Ectodermal cell (in vitro differentiated cells): ENCODE results near the gene ADAMTS12.
"Not testable (repeated sequence)": the region's sequence is repeated elsewhere in the genome, so short reads cannot be mapped to it uniquely, and the experiment has no call there.

Experiments used
- H3K27ac ChIP-seq: 2 replicates; pipeline ENCODE4 v1.7.0; 2013; ENCODE audit warnings: mild to moderate bottlenecking, low read depth, low read length; ENCODE audit not compliant: insufficient read depth, poor library complexity, severe bottlenecking
- H3K27me3 ChIP-seq: 2 replicates; pipeline ENCODE4 v1.7.0; 2013; ENCODE audit warnings: mild to moderate bottlenecking, low read length; ENCODE audit not compliant: insufficient read depth, control insufficient read depth, poor library complexity, severe bottlenecking
- H3K36me3 ChIP-seq: one replicate; pipeline ENCODE4 v1.7.0; 2013; ENCODE audit warnings: low read length; ENCODE audit not compliant: control insufficient read depth, insufficient read depth
- H3K4me1 ChIP-seq: one replicate; pipeline ENCODE4 v1.7.0; 2013; ENCODE audit warnings: low read length; ENCODE audit not compliant: control insufficient read depth, insufficient read depth
- H3K4me3 ChIP-seq: 2 replicates; pipeline ENCODE4 v1.7.0; 2013; ENCODE audit warnings: low read depth, low read length, control low read depth; ENCODE audit not compliant: insufficient read depth
- H3K9me3 ChIP-seq: 2 replicates; pipeline ENCODE4 v1.7.0; 2013; ENCODE audit warnings: mild to moderate bottlenecking, low read length, moderate library complexity; ENCODE audit not compliant: control insufficient read depth
- WGBS, 2 experiments: methylation state at CpG; one replicate each; pipeline ENCODE4 v1.1.7; 2013; ENCODE audit warnings: missing lambda C conversion rate in 2 of 2; 5-methylcytosine and 5-hydroxymethylcytosine counted together

ADAMTS12 gene

GRCh38 chr5:33531037-33531298 lies 360.8 kb downstream of the ADAMTS12 start:
- H3K9me3 ChIP-seq = peaks cover 2% of the 10 kb centered on the region
- peaks cover 6% of the 10 kb centered on the region for H3K4me1 ChIP-seq
- H3K27ac ChIP-seq = no peak overlapping the region
- no peaks in the 10 kb centered on the region for H3K27me3 ChIP-seq
- no peaks in the 10 kb centered on the region for H3K36me3 ChIP-seq
- WGBS, 2 experiments = 89 to 97% methylated on average over 3 of the region's 3 CpGs
- H3K4me3 ChIP-seq = no peak overlapping the region

GRCh38 chr5:33530183-33531036 lies 361.4 kb downstream of the ADAMTS12 start:
- Histone ChIP-seq H3K27me3 (no peaks in the 10 kb centered on the region), H3K27ac (no peak overlapping the region), H3K4me3 (no peak overlapping the region), H3K9me3 (peaks cover 2% of the 10 kb centered on the region), H3K36me3 (no peaks in the 10 kb centered on the region), H3K4me1 (peaks cover 6% of the 10 kb centered on the region)
- 90% methylated on average over 10 of the region's 10 CpGs for WGBS, 2 experiments

- no peaks in the 10 kb centered on the region for H3K27me3 ChIP-seq
- H3K36me3 ChIP-seq = no peaks in the 10 kb centered on the region
- WGBS, 2 experiments = 91 to 100% methylated on average over 1 to 2 of the region's 2 CpGs
- H3K9me3 ChIP-seq = peaks cover 2% of the 10 kb centered on the region
- H3K4me1 ChIP-seq = peaks cover 6% of the 10 kb centered on the region
- H3K27ac ChIP-seq = no peak overlapping the region
- H3K4me3 ChIP-seq = no peak overlapping the region
These were observed 364.1 kb downstream of the ADAMTS12 start for GRCh38 chr5:33527696-33528095.

- Histone ChIP-seq H3K36me3 (no peaks in the 10 kb centered on the region), H3K4me3 (no peak overlapping the region), H3K27me3 (no peaks in the 10 kb centered on the region), H3K27ac (no peak overlapping the region), H3K4me1 (peaks cover 6% of the 10 kb centered on the region), H3K9me3 (peaks cover 2% of the 10 kb centered on the region)
- 93 to 95% methylated on average over 4 of the region's 4 CpGs for WGBS, 2 experiments
These were observed 365.0 kb downstream of the ADAMTS12 start for GRCh38 chr5:33526755-33527154.

- H3K4me3 ChIP-seq = no peak overlapping the region
- no peaks in the 10 kb centered on the region for H3K27me3 ChIP-seq
- H3K27ac ChIP-seq = no peak overlapping the region
- H3K4me1 ChIP-seq = peaks cover 6% of the 10 kb centered on the region
- no peaks in the 10 kb centered on the region for H3K9me3 ChIP-seq
- 92 to 96% methylated on average over 2 of the region's 2 CpGs for WGBS, 2 experiments
- no peaks in the 10 kb centered on the region for H3K36me3 ChIP-seq
These were observed 367.3 kb downstream of the ADAMTS12 start for GRCh38 chr5:33524476-33524875.

- no peak overlapping the region for H3K4me3 ChIP-seq
- peaks cover 6% of the 10 kb centered on the region for H3K4me1 ChIP-seq
- H3K36me3 ChIP-seq = no peaks in the 10 kb centered on the region
- H3K9me3 ChIP-seq = no peaks in the 10 kb centered on the region
- no peak overlapping the region for H3K27ac ChIP-seq
- WGBS, 2 experiments = 93 to 98% methylated on average over 1 to 2 of the region's 2 CpGs
- no peaks in the 10 kb centered on the region for H3K27me3 ChIP-seq
These were observed 368.5 kb downstream of the ADAMTS12 start for GRCh38 chr5:33523208-33523771.

- Histone ChIP-seq H3K4me3 (no peak overlapping the region), H3K9me3 (no peaks in the 10 kb centered on the region), H3K36me3 (no peaks in the 10 kb centered on the region), H3K27me3 (no peaks in the 10 kb centered on the region), H3K4me1 (no peaks in the 10 kb centered on the region), H3K27ac (no peak overlapping the region)
- WGBS, 2 experiments = 88 to 95% methylated on average over 1 to 2 of the region's 2 CpGs
These were observed 375.4 kb downstream of the ADAMTS12 start for GRCh38 chr5:33516421-33516820.

GRCh38 chr5:33515366-33515765 lies 376.4 kb downstream of the ADAMTS12 start:
- H3K36me3 ChIP-seq, H3K9me3 ChIP-seq, H3K27ac ChIP-seq, H3K27me3 ChIP-seq, H3K4me3 ChIP-seq, H3K4me1 ChIP-seq: not testable (repeated sequence)
- WGBS, 2 experiments = 97 to 98% methylated on average over 31 to 32 of the region's 32 CpGs

- WGBS, 2 experiments = 92 to 95% methylated on average over 3 of the region's 3 CpGs
These were observed 378.2 kb downstream of the ADAMTS12 start for GRCh38 chr5:33513462-33514185.

GRCh38 chr5:33509036-33509435 lies 382.8 kb downstream of the ADAMTS12 start:
- Histone ChIP-seq H3K36me3 (no peaks in the 10 kb centered on the region), H3K4me1 (no peaks in the 10 kb centered on the region), H3K27ac (no peak overlapping the region), H3K27me3 (no peaks in the 10 kb centered on the region), H3K4me3 (no peak overlapping the region), H3K9me3 (no peaks in the 10 kb centered on the region)
- 100% methylated on average over 3 of the region's 3 CpGs; no CpG with 5 or more reads in 1 of the 2 experiments for WGBS, 2 experiments

More at GRCh38 chr5:33513462-33514185, 378.2 kb downstream of the ADAMTS12 start:
- Histone ChIP-seq H3K27me3 (no peaks in the 10 kb centered on the region), H3K4me3 (no peak overlapping the region), H3K27ac (no peak overlapping the region), H3K9me3 (no peaks in the 10 kb centered on the region), H3K36me3 (no peaks in the 10 kb centered on the region), H3K4me1 (no peaks in the 10 kb centered on the region)
